Psoas muscle (tissue), 8 donors: ENCODE data around the gene RAB14. TPM values are rescaled to one million over a fixed set of nuclear protein-coding genes. Genes with fewer than 3 reads are reported as not detected.
"Not testable (repeated sequence)": the region's sequence is repeated elsewhere in the genome, so short reads cannot be mapped to it uniquely, and the experiment has no call there.

Experiments
- ATAC-seq, 4 donors: fragments of 200-7000 bp; cut with Tn5 transposase; one replicate each; pipeline ENCODE4 v1.9.1; 2020; ENCODE audit warnings: moderate library complexity in 3 of 4, mild to moderate bottlenecking in 2 of 4
- DNase-seq, 2 donors: peaks; one replicate each; pipeline ENCODE4 v3.0.0-alpha.2; 2020
- H3K27ac ChIP-seq: fragments of 200-600 bp; one replicate; pipeline ENCODE4 v1.8.0; 2022
- H3K27me3 ChIP-seq, 3 donors: fragments of 200-600 bp in 1 of 3; one replicate each; pipeline versions ENCODE4 v1.6.1 to v1.8.0; 2013 to 2022; ENCODE audit warnings: low read length in 2 of 3, mild to moderate bottlenecking in 2 of 3, moderate library complexity in 1 of 3; ENCODE audit not compliant: insufficient read depth in 3 of 3
- H3K36me3 ChIP-seq, 2 donors: fragments of 200-600 bp in 1 of 2; one replicate each; pipeline versions ENCODE4 v1.6.1 to v1.8.0; 2013 to 2022; ENCODE audit warnings: low read depth in 1 of 2, mild to moderate bottlenecking in 1 of 2, moderate library complexity in 1 of 2; ENCODE audit not compliant: insufficient read depth in 1 of 2
- H3K4me1 ChIP-seq: fragments of 200-600 bp; one replicate; pipeline ENCODE4 v1.8.0; 2022
- H3K4me3 ChIP-seq: fragments of 200-600 bp; one replicate; pipeline ENCODE4 v1.8.0; 2022; ENCODE audit warnings: mild to moderate bottlenecking
- H3K9me3 ChIP-seq: fragments of 200-600 bp; one replicate; pipeline ENCODE4 v1.8.0; 2022
- CTCF ChIP-seq: fragments of 200-600 bp; IDR thresholded peaks from one replicate; pipeline ENCODE4 v1.8.0; 2022; ENCODE audit warnings: antibody characterized with exemption
- WGBS, 3 donors: extraction: QIAGEN DNeasy Blood & Tissue Kit; methylation state at CpG; one replicate each; pipeline versions ENCODE4 v1.1.6 to v1.1.7; 2013; 5-methylcytosine and 5-hydroxymethylcytosine counted together
- intact Hi-C, 2 donors: fragments of 100-400 bp; cut with DNase I; formaldehyde crosslinking; loops; one replicate each; pipeline versions ENCODE4 v1.11.0 to v1.14.2; 2022
- polyA plus RNA-seq, 3 donors: library from polyadenylated mRNA; stranded (reverse); fragments of 200-250 nt; gene quantifications; one replicate each; pipeline ENCODE4 v1.2.3, GENCODE V29; 2013
- total RNA-seq, 4 donors: library from RNA; stranded (reverse); fragmentation: NEBNext Ultra II Directional in 2 of 4; extraction: Animal tissue kit (Norgen Biotek cat#: 25700) in 2 of 4; gene quantifications; one replicate each; pipeline versions ENCODE4 v1.2.1 to v1.2.4, GENCODE V29; 2021 to 2023
- donor health status: healthy with polysubstance abuse.
- donor health status: DM: no; HTN: no; CAD: no; lungs with moderate emphysema.
- donor health status: Bipolar disorder and iron deficiency.
- donor health status: healthy.
- donor health status: DM: yes; HTN: yes; CAD: no.
- donor health status: DM: no; HTN: no; CAD: no.
- donor health status: DM: no; HTN: no; CAD: no.
- donor health status: DM: yes; HTN: yes; CAD: no.

Gene RAB14
- total and polyA plus RNA-seq, 7 donors: 17.6 to 51.5 (median 43.6) TPM

GRCh38 chr9:121183666-121184423 is 17.8 kb downstream of the RAB14 start:
- ATAC-seq (peak in 3 of 4 donors; percentile 17 to 31 (median 27)), DNase-seq (no peak)
- no peaks in the 10 kb centered on the region for H3K9me3 ChIP-seq
- H3K36me3 ChIP-seq: peaks cover 0 to 67% of the 10 kb centered on the region in 2 donors
- H3K4me3 ChIP-seq: no peak overlapping the region
- no peaks in the 10 kb centered on the region for H3K27me3 ChIP-seq
- intact Hi-C loops: no loop called here
- H3K27ac ChIP-seq: no peak overlapping the region
- WGBS, 3 donors: 78 to 83% (median 79%) methylated on average over 3 of the region's 3 CpGs
- peaks cover 24% of the 10 kb centered on the region for H3K4me1 ChIP-seq
- TF ChIP-seq CTCF: no peak

- TF ChIP-seq CTCF: no peak
- Histone ChIP-seq H3K36me3 (peaks cover 0 to 76% of the 10 kb centered on the region in 2 donors), H3K27ac (no peak overlapping the region), H3K9me3 (no peaks in the 10 kb centered on the region), H3K4me3 (no peak overlapping the region), H3K27me3 (no peaks in the 10 kb centered on the region), H3K4me1 (peaks cover 21% of the 10 kb centered on the region)
- intact Hi-C loops: no loop called here
- DNase-seq (no peak), ATAC-seq (no peak)
These were observed 18.7 kb downstream of the RAB14 start for GRCh38 chr9:121182989-121183388.

- peaks cover 0 to 83% of the 10 kb centered on the region in 2 donors for H3K36me3 ChIP-seq
- WGBS, 3 donors: 78 to 84% (median 79%) methylated on average over 3 of the region's 3 CpGs
- intact Hi-C loops: no loop called here
These were observed 19.4 kb downstream of the RAB14 start for GRCh38 chr9:121182101-121182836.

GRCh38 chr9:121179930-121180681 is 21.6 kb downstream of the RAB14 start:
- intact Hi-C loops: no loop called here
- TF ChIP-seq CTCF: no peak
- WGBS, 3 donors: 71 to 80% (median 75%) methylated on average over 3 of the region's 3 CpGs
- H3K36me3 ChIP-seq: peaks cover 0 to 72% of the 10 kb centered on the region in 2 donors
- H3K4me3 ChIP-seq: no peak overlapping the region
- H3K27me3 ChIP-seq: no peaks in the 10 kb centered on the region
- ATAC-seq (peak in 2 of 4 donors; percentile 53 to 67), DNase-seq (no peak)
- H3K27ac ChIP-seq: peak overlapping the region; percentile 3
- H3K4me1 ChIP-seq: peaks cover 21% of the 10 kb centered on the region
- H3K9me3 ChIP-seq: no peaks in the 10 kb centered on the region

More at GRCh38 chr9:121182101-121182836, 19.4 kb downstream of the RAB14 start:
- no peaks in the 10 kb centered on the region for H3K9me3 ChIP-seq
- DNase-seq: no peak
- no peak for ATAC-seq
- no peak for TF ChIP-seq CTCF
- H3K4me3 ChIP-seq: no peak overlapping the region
- no peak overlapping the region for H3K27ac ChIP-seq
- H3K27me3 ChIP-seq: no peaks in the 10 kb centered on the region
- H3K4me1 ChIP-seq: peaks cover 21% of the 10 kb centered on the region

GRCh38 chr9:121179373-121179721 is 22.3 kb downstream of the RAB14 start:
- WGBS, 3 donors: 90 to 97% (median 95%) methylated on average over 1 of the region's 1 CpG

More at GRCh38 chr9:121179373-121179721, 22.3 kb downstream of the RAB14 start:
- intact Hi-C loops, ATAC-seq, H3K27me3 ChIP-seq, H3K4me3 ChIP-seq, H3K27ac ChIP-seq, DNase-seq, H3K9me3 ChIP-seq: not testable (repeated sequence)
- H3K36me3 ChIP-seq: peaks cover 0 to 71% of the 10 kb centered on the region in 2 donors
- peaks cover 21% of the 10 kb centered on the region for H3K4me1 ChIP-seq
